GM10847 (cell line): ENCODE measurements around the gene HARBI1.
A peak's percentile ranks its signal among the peaks of the same experiment; 100 is the strongest.

Source experiments
- POLR2A ChIP-seq: IDR thresholded peaks from 2 replicates; pipeline ENCODE4 v1.6.1; 2011; ENCODE audit not compliant: insufficient read length; ENCODE audit errors: extremely low read depth

The HARBI1 gene, protein sequence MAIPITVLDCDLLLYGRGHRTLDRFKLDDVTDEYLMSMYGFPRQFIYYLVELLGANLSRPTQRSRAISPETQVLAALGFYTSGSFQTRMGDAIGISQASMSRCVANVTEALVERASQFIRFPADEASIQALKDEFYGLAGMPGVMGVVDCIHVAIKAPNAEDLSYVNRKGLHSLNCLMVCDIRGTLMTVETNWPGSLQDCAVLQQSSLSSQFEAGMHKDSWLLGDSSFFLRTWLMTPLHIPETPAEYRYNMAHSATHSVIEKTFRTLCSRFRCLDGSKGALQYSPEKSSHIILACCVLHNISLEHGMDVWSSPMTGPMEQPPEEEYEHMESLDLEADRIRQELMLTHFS

DNA sequence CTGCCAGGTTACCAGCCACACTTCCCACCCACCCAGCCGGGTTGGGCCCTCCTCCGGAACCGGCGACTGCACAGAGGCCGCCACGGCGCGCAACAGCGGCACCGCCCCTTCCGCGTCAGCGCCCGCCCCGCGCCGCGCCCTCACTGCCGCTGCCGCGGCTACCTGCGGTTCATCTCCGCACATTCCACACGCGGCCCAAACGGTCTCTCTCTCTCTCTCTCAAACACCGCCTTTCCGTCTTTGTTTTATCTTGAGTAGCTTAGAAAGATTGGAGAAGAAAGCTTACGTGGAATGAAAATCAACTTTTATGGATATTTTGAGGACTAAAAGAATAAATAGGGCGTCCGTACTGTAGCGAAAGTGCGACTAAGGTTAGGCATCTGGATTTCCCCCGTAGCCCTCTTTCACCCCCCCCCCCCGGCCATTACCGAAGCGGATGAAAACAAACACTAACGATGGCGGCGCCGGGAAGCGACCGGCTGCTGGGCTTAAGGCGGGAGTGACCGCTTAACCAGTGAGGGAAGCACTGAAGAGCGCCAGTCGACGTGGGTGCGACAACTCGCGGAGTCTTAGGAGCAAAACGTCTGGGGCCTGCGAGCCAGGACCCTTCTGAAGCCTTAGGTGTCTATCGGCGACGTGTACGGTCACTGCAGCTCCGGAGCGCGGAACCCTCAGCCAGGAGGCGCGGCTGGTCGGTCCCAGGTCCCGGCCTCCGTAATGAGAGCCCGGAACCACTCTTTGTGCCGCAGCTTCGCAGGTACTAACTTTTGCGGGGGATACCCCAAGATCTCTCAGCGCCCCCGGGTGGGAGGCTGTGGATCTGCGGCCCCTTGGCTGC lies at the start of gene HARBI1, which contains the start of gene ATG13:
Gene HARBI1 (minus strand): TSS at position 94 of the 838 bp plus-strand sequence. CDS start 990 bp downstream, outside the sequence.
Gene ATG13 (plus strand): TSS at position 420 of the 838 bp plus-strand sequence. CDS start 26,739 bp downstream, outside the sequence.
- TF ChIP-seq POLR2A, result peak; percentile 75

DNA sequence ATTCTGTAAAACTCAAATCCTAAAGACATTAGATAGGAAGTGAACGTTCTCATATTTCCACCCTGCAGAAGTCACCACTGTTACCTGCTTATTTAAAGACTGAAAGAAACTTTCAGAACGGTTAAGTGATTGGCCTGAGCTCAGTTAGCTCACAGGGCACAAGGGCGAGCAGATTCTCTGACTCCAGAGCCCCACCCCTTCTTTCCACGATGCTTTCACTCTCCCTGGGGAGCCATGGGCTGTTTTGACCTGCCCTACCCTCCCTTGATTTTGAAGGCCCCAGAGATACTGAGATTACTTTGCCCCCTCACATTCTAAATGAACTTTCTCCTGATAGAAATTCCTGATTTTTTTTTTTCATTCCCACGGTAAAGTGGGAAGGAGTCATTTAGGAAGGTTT lies 49.5 kb upstream of the HARBI1 start:
- TF ChIP-seq POLR2A, result no peak

DNA sequence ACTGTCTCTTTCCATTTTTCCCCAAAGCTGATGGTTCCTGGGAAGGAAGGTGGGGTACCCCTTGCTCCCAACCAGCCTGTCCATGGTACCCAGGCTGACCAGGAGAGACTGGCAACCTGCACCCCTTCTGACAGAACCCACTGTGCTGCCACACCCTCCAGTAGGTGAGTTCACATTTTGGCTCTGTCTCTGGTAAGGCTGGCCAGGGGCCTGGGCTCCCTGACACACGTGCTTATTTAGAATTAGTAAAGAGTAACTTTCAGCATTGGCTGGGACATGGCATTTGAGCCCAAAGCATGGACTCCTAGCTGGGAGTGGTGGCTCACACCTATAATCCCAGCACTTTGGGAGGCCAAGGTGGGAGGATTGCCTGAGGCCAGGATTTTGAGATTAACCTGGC lies 48.3 kb upstream of the HARBI1 start:
- no peak for TF ChIP-seq POLR2A

DNA sequence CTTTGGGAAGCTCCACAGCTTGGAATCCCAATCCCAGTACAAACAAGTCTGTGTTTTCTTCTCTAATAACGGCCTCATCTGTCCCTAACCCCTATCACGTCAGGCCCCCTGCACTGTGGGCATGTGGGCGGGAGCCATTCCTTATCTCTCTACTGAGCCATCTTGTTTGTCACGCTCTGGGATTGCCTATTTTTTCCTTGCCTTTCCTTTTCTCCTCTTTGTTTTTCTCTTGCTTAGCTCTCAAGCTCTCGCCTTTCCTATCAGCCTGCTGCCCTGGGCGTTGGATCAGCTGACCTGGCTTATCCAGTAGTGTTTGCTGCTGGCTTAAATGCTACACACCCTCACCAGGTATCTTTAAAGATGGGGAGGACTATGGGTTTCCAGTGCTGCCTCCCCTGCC lies 47.6 kb upstream of the HARBI1 start:
- no peak for TF ChIP-seq POLR2A

DNA sequence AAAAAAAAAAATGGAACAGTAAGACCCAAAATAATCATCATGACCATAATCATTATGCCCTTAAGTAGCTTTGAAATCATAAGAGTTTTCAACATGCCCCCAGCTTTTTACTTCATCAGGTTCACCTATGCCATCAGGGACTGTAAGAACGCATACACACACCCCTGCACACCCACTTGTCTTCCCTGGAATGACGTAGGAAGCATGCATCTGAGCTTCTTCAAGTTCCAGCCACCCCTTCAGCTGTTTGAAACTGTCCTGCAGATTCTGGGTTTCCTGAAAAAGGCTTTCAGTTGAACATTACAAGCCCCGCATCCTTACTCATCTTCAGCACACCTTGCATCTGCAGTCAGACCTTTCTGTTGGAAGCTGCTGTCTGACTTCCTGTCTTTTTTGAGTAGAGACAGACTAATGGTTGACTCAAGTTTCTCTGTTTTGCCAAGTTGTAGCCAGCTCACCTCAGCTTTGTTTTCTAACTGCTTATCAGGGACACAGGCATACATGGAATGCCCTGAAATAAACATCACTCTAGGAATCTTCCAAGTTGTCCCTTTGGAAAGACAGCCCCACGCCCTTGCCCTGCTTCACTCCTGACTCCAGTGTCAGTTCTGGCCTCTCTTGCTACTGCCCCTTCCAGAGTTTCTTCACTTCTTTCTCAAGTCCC lies 46.4 kb upstream of the HARBI1 start:
- TF ChIP-seq POLR2A, result no peak

DNA sequence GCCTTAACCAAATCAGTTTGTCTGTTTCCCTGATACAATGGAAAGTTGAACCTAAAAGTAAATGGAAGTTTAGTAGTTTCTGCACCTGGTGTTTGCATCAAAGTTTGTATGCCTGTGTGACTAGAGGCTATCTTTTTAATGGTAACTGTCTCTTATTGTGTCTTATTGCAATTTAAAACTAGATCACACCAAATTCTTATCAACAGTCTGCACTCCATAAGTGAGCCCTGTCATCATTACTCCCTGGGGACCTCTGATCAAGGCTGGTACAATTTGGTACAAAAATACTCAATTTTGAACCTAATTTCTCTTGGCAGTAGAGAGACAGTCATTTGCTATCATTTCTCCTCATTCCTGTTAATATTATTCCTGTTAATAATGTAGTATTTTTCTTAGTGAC lies 45.3 kb upstream of the HARBI1 start:
- no peak for TF ChIP-seq POLR2A

DNA sequence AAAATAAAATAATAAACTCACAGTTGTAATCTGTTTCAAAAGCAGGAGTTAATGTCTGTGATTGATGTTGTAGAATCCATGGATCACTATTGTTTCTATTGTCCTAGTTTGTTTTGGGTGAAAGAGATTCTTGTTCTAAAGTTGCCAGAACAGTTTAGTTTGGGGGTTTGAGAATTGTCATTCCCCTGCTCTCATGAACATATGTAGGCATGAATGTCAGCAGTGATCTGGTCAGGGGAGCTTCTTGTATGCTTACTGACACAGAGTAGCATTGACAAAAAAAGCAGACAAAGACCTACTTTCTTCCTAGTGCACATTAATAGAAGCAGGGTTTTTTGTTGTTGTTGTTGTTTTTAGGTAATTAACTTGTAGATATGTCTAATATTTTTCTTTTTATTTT lies 44.8 kb upstream of the HARBI1 start:
- no peak for TF ChIP-seq POLR2A

DNA sequence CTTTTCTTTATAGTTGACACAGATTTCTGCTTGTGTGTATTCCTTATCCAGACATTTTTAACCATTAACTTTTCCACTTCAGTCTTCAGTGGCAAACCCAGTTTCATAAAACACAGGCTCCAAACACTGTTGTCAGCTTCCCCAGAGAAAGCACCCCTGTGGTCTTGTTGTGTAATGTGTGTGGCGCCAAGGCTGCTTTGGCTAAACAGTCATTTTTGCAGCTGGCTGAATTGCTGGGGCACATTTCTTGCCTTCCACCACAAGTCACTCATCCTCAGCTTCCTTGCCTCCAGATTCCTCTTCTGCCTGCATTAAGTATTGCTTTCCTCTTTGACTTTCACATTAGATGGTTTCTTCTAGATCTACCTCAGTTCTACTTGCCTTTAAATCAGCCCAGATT lies 42.9 kb upstream of the HARBI1 start:
- TF ChIP-seq POLR2A, result no peak

DNA sequence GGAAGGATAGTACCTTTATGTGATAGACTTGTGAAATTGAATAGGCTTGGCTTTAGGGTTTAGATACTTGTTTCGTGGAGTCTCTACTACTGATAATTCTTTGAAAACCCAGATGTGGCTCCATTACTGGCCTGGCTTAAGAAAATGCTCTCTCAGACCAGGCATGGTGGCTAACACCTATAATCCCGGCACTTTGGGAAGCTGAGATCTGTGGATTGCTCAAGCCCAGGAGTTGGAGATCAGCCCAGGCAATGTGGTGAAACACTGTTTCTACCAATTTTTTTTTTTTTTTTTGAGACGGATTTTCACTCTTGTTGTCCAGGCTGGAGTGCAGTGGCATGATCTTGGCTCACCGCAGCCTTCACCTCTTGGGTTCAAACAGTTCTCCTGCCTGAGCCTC lies 41.2 kb upstream of the HARBI1 start:
- TF ChIP-seq POLR2A, result no peak

DNA sequence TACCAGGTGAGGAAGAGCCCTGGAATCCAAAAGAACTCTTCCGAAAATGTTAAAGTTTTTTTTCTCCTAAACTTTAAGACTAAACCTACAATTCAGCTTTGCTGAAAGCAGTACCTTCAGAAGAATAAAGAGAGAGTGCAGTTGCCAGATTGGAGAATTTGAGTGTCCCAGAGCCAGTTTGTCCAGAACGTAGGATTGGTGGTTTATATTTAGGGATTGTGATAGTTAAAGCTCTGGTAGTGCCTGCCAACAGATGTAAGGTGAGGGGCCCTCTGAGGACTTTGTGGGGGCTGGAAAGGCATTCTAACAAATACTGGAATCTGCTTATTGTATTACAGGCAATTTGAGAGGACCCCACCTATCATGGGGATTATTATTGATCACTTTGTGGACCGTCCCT lies 40.2 kb upstream of the HARBI1 start:
- TF ChIP-seq POLR2A, result no peak

DNA sequence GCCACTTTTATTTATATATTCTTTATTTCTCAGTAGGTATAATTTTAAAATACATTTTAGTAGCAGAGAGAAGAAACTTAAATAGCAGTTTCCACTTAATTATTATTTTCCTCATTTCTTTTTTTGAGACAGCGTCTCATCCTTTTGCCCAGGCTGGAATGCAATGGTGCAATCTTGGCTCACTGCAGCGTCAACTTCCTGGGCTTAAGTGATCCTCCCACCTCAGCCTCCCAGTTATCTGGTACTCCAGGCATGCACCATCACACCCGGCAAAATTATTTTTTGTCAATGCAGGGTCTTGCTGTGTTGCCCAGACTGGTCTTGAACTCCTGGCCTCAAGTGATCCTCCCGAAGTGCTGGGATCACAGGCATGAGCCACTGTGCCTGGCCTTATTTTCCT lies 38.6 kb upstream of the HARBI1 start:
- no peak for TF ChIP-seq POLR2A

DNA sequence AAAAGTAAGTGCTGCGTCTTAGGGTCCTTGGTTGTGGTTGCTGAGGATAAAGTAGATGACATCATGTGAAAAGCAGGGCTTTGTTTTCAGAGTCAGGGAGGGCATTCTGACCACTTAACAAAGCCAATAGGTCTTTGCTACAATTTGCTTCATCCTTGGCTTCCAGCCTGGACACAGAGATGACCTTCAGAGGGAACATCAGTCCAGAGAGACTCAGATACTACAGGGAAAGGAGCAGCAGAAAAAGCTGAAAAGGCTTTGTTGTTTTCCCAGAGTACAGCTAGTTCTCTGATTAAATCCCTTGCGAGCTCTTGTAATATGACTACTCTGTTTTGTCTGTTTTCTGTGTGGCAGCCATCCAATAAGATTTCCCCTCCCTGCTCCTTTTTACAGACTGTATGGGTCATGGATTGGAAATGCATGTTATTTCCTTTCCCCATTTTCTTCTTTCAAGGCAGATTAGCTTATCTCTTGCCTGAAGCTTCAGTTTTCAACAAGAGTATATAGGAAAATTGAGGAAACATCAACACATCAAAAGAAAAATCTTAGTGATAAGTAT lies 32.2 kb upstream of the HARBI1 start:
- no peak for TF ChIP-seq POLR2A

DNA sequence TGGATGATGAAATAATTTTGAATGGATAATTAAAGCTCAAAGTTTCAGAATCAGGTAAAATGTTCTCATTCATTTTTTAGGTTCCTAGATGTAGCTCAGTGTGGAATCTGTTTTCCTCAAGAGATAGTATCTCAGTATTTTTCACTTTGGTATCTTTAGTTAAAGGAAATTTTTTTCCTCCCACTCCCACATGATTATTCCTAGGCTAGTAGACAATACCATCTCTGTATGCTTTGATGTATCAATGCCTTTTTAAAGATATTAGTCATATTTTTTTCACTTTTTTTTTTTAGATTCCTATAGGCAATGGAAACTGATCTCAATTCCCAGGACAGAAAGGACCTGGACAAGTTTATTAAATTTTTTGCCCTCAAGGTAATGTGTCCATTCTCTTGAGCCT lies 27.0 kb upstream of the HARBI1 start:
- TF ChIP-seq POLR2A, result no peak

DNA sequence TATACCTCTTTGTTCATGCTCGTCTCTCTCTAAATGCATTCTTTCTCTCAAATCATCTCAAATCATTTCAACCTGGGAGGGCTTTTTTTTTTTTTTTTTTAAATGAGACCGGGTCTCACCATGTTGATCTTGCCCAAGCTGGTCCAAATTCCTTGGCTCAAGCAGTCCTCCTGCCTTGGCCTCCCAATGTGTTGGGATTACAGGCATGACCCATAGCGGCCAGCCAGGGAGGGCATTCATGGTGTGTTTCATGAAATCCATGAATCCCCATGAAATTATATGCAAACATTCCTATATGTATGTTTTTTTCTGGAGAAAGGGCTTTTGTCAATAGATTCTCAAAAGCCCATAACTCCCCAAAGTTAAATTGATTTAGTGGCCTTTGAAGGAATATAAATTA lies 26.5 kb upstream of the HARBI1 start:
- no peak for TF ChIP-seq POLR2A

DNA sequence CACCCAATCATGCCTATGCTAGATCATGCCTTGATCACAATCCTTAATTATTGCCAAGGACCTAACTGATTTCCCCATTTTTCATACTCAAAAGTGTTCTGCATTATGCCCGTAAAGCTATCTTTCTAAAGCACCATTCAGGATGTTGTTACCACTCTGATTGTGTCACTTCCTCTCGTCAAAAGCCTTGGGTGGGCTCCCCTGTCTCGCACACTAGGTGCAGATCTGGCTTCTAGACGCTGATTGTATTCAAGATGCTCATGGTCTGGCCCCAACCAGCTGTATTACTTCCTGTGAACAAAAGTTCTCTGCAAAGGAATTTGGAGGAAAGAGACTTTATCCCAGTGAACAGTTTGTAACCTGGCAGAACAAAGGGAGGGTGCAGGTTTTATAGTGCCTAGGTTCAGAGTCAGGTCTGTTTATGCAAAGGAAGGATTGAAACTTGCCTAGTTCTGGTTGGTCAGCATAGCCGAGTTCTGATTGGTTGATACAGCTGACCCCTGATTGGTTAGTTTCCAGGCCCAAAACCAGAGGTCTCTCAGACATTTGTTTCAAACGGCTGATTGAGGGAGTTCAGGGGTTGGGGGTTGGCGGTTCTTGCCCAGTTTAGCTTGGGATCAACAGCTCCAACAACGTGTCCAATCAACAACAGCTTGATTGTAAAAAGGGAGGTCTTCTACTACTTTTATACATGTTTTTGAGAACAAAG lies 25.8 kb upstream of the HARBI1 start:
- no peak for TF ChIP-seq POLR2A
